A549 (cell line): Measurements from ENCODE around the gene HAUS5. TPM values are rescaled to one million over a fixed set of nuclear protein-coding genes. Genes with fewer than 3 reads are reported as not detected.
A peak's percentile ranks its signal among the peaks of the same experiment; 100 is the strongest.

Source experiments
- ATAC-seq, 2 experiments: fragments of 200-7000 bp in 1 of 2; fragments of >200 bp in 1 of 2; cut with Nextera tagmentation in 1 of 2; cut with Tn5 transposase in 1 of 2; 3 replicates each; pipeline versions ENCODE4 v1.8.0 to v1.9.1; 2018 to 2020; ENCODE audit warnings: mild to moderate bottlenecking in 1 of 2, moderate library complexity in 1 of 2
- CTCF ChIA-PET: fragments of 300-600 bp; sonication (Branson Sonifier 250); formaldehyde crosslinking; extraction: SDS; loops from one replicate; lab custom pipeline; 2021; ENCODE audit warnings: antibody characterized with exemption, inconsistent platforms; lab: Yijun Ruan, JAX
- POLR2A ChIA-PET: fragments of 350-600 bp; formaldehyde crosslinking; extraction: SDS; loops from one replicate; lab custom pipeline; 2021; ENCODE audit warnings: antibody characterized with exemption, inconsistent platforms; lab: Yijun Ruan, JAX
- DNase-seq, 2 experiments: peaks; one replicate each; pipeline versions ENCODE4 v3.0.0 to v3.0.0-alpha.2; 2011 to 2016; ENCODE audit warnings: low read depth in 1 of 2, low spot score in 1 of 2
- FAIRE-seq: peaks from 2 replicates; lab custom pipeline; 2011; peaks lifted over from hg19 to GRCh38; lab: Jason Lieb, UNC
- H3K27ac ChIP-seq, 2 experiments: fragments of >200 bp; sonication (Bioruptor Twin); formaldehyde crosslinking; 3 replicates each; pipeline ENCODE4 v1.5.1; 2016 to 2017
- H3K4me1 ChIP-seq: fragments of >200 bp; sonication (Bioruptor Twin); formaldehyde crosslinking; 3 replicates; pipeline ENCODE4 v1.6.1; 2016
- H3K4me2 ChIP-seq: fragments of >200 bp; sonication (Bioruptor Twin); formaldehyde crosslinking; 3 replicates; pipeline ENCODE4 v1.6.1; 2016
- H3K4me3 ChIP-seq: fragments of >200 bp; sonication (Bioruptor Twin); formaldehyde crosslinking; 3 replicates; pipeline ENCODE4 v1.5.1; 2016
- H3K9me3 ChIP-seq: fragments of >200 bp; sonication (Bioruptor Twin); formaldehyde crosslinking; 3 replicates; pipeline ENCODE4 v1.6.1; 2016
- CHD2 ChIP-seq: fragments of 150-350 bp; IDR thresholded peaks from 2 replicates; pipeline ENCODE4 v1.6.1; 2014; ENCODE audit warnings: low read length; ENCODE audit not compliant: partially characterized antibody
- EHF ChIP-seq: fragments of 250-450 bp; sonication (Bioruptor Pico); IDR thresholded peaks from 2 replicates; pipeline ENCODE4 v1.5.0; 2020; ENCODE audit warnings: mild to moderate bottlenecking
- EHMT2 ChIP-seq: fragments of 200-600 bp; sonication (generic); IDR thresholded peaks from 2 replicates; pipeline ENCODE4 v1.6.1; 2016; ENCODE audit warnings: antibody characterized with exemption, low read depth, mild to moderate bottlenecking, moderate library complexity
- FOSL2 ChIP-seq, 2 experiments: fragments of 450-650 bp in 1 of 2; fragments of >200 bp in 1 of 2; sonication (Bioruptor Twin) in 1 of 2; formaldehyde crosslinking; IDR thresholded peaks; 2 replicates each; pipeline versions ENCODE4 v1.5.0 to v1.6.1; 2016 to 2020; ENCODE audit warnings: mild to moderate bottlenecking in 1 of 2, moderate library complexity in 1 of 2
- GATA3 ChIP-seq: IDR thresholded peaks from 2 replicates; pipeline ENCODE4 v1.6.1; 2012; ENCODE audit warnings: borderline replicate concordance
- HES2 ChIP-seq: fragments of >200 bp; sonication (Bioruptor Twin); formaldehyde crosslinking; IDR thresholded peaks from 2 replicates; pipeline ENCODE4 v1.6.1; 2016
- HOXB5 ChIP-seq: fragments of 250-450 bp; sonication (Bioruptor Pico); IDR thresholded peaks from 2 replicates; pipeline ENCODE4 v1.5.0; 2020; ENCODE audit warnings: mild to moderate bottlenecking, moderate library complexity
- KDM5A ChIP-seq: fragments of 200-600 bp; sonication (generic); IDR thresholded peaks from 2 replicates; pipeline ENCODE4 v1.6.1; 2016; ENCODE audit warnings: antibody characterized with exemption, mild to moderate bottlenecking
- RAD21 ChIP-seq, 2 experiments: fragments of >200 bp in 1 of 2; sonication (Bioruptor Twin) in 1 of 2; formaldehyde crosslinking in 1 of 2; IDR thresholded peaks in 1 of 2; conservative IDR thresholded peaks in 1 of 2; 2 replicates in 1 of 2; 3 replicates in 1 of 2; pipeline ENCODE4 v1.6.1; 2012 to 2018; ENCODE audit warnings: inconsistent platforms in 1 of 2
- RARB ChIP-seq: fragments of 250-450 bp; sonication (Bioruptor Pico); IDR thresholded peaks from 2 replicates; pipeline ENCODE4 v1.8.0; 2021; ENCODE audit warnings: mild to moderate bottlenecking, moderate library complexity
- ZC3H11A ChIP-seq: fragments of 450-650 bp; IDR thresholded peaks from 2 replicates; pipeline ENCODE4 v1.6.1; 2014; ENCODE audit warnings: antibody characterized with exemption, mild to moderate bottlenecking
- ZFP36 ChIP-seq: fragments of 450-650 bp; IDR thresholded peaks from 2 replicates; pipeline ENCODE4 v1.6.1; 2014; ENCODE audit warnings: borderline replicate concordance; ENCODE audit not compliant: partially characterized antibody
- ZSCAN20 ChIP-seq: fragments of 250-450 bp; sonication (Bioruptor Pico); IDR thresholded peaks from 2 replicates; pipeline ENCODE4 v1.8.0; 2022; ENCODE audit warnings: mild to moderate bottlenecking, moderate library complexity
- WGBS: methylation state at CpG from one replicate; pipeline ENCODE4 v1.1.6; 2017; ENCODE audit errors: missing lambda C conversion rate; 5-methylcytosine and 5-hydroxymethylcytosine counted together
- polyA plus RNA-seq, 4 experiments: library from polyadenylated mRNA; depleted of rRNA in 3 of 4; stranded (reverse); fragments of >200 nt; fragmentation: RNase III in 1 of 4; extraction: RNeasy Plus Mini Kit Qiagen cat#74134 plus additional on column Dnase treatment in 1 of 4; gene quantifications; 2 replicates in 3 of 4; 3 replicates in 1 of 4; pipeline ENCODE4 v1.2.3, GENCODE V29; 2011 to 2017
- TF ChIP-seq, protein P1 (sequence below): IDR thresholded peaks from 2 replicates; pipeline ENCODE4 v1.6.1; 2012; ENCODE audit warnings: low read depth, borderline replicate concordance

The HAUS5 gene
- polyA plus RNA-seq, 2 of the 4 experiments (the other 2 are of a cell fraction), result 7.3 to 16.1 TPM

DNA sequence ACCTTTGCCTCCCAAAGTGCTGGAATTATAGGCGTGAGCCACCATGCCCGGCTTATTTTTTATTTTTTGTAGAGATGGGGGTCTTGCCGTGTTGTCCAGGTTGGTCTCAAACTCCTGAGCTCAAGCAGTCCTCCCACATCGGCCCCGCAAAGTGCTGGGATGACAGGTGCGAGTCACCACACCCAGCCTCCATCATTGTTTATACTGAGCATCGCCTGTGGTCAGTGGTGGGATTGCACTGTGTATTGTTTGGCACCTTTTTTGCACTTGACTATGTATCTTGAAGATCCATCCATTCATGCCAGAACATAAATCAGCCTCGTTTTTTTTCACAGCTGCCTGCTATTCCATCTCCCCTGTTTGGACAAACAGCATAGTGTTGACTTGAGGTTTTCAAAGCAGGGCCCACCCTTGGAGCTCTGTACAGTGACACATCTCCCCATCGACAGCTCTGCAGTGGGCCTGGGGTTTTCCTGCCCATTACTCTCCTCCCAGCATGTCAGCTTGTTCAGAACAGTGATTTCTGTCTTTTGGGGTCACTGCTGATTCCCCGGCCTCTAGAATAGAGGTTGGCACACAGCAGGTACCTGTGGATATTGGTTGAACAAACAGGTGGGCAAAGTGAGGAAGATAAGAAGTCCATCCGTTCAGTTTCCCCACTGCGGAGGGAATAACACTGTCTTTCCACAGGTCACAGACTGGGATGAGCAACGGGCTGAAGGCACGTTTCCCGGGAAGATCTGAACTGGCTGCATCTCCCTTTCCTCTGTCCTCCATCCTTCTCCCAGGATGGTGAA lies 45.6 kb downstream of the HAUS5 start:
- ATAC-seq, result peak; percentile 91 to 94
- POLR2A ChIA-PET, result interaction anchor here (1.1 to 3.0 kb wide), 2 partner anchors 10 to 15 kb away, joined by 3 to 15 read pairs; partner anchors contain the start of gene COX6B1

GRCh38 chr19:35661995-35662340 lies 49.4 kb downstream of the HAUS5 start:
- Histone ChIP-seq H3K27ac (no peak overlapping the region), H3K4me3 (no peak overlapping the region), H3K4me2 (no peak overlapping the region), H3K4me1 (no peaks in the 10 kb centered on the region), H3K9me3 (no peaks in the 10 kb centered on the region)
- CTCF ChIA-PET, result interaction anchor here (0.6 to 7.7 kb wide), 8 partner anchors 12 to 759 kb away, joined by 3 to 49 read pairs (median 4); partner anchors contain the start of gene COX6B1
- POLR2A ChIA-PET, result interaction anchor here (1.4 to 2.5 kb wide), 2 partner anchors 12 to 14 kb away, joined by 4 to 8 read pairs; partner anchors contain the start of gene COX6B1
- ATAC-seq, result no peak
- no peak for DNase-seq
- TF ChIP-seq EHMT2, result no peak
- no peak for TF ChIP-seq CHD2
- no peak for FAIRE-seq
- 93% methylated on average over 6 of the region's 6 CpGs for WGBS

More for the DNA sequence above, 45.6 kb downstream of the HAUS5 start:
- H3K4me1 ChIP-seq, result no peaks in the 10 kb centered on the region
- no peak for TF ChIP-seq KDM5A
- TF ChIP-seq FOSL2 (IDR thresholded peaks at IDR 0.05), result no peak
- peak; percentile 54 for TF ChIP-seq FOSL2 (CRISPR knock-in tag; IDR thresholded peaks at IDR 0.05)
- peak; percentile 1 for TF ChIP-seq ZFP36
- peak in 1 of 2 experiments; percentile 17; a peak in 1 of 5 replicates for TF ChIP-seq RAD21 (conservative IDR thresholded peaks at IDR 0.05 in 1 of 2, IDR thresholded peaks at IDR 0.05 in 1 of 2)
- TF ChIP-seq, all 56 proteins: peak for 3
- FAIRE-seq (no peak), DNase-seq (peak; percentile 50 to 68)
- 80% methylated on average over 15 of the region's 15 CpGs for WGBS
- H3K27ac ChIP-seq, result no peak overlapping the region
- H3K9me3 ChIP-seq, result no peaks in the 10 kb centered on the region
- CTCF ChIA-PET, result interaction anchor here (0.9 to 7.7 kb wide), 17 partner anchors 8 to 197 kb away, joined by 3 to 49 read pairs (median 4); partner anchors contain the start of gene COX6B1
- no peak overlapping the region for H3K4me3 ChIP-seq
- no peak overlapping the region for H3K4me2 ChIP-seq

DNA sequence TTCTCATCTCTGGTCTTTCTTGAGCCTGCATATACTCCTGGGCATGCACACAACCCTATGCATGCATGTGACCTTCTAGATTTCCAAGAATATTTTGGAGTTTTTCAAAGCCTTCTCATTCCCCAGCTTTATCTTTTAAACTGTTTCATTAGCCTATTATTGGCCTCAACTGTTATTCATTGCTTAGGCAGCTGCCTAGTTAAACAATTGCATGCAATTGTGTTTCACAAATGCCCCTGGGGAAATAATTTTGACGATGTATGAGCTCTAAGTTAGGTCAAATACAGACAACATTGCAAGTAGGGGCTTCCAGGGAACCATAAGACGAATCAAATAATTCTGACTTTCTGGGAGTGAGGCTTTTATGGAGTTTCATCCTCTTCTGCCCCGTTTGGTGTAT lies 51.4 kb downstream of the HAUS5 start:
- H3K9me3 ChIP-seq, result no peaks in the 10 kb centered on the region
- ATAC-seq, result no peak
- H3K4me2 ChIP-seq, result no peak overlapping the region
- DNase-seq, result no peak
- H3K4me1 ChIP-seq, result no peaks in the 10 kb centered on the region
- CTCF ChIA-PET, result interaction anchor here (1.1 to 7.7 kb wide), 4 partner anchors 10 to 115 kb away, joined by 4 to 49 read pairs (median 12); partner anchors contain the start of gene COX6B1
- TF ChIP-seq RARB (CRISPR knock-in tag) (no peak), GATA3 (no peak), HES2 (no peak), ZC3H11A (no peak), HOXB5 (no peak), EHF (no peak), FOSL2 (IDR thresholded peaks at IDR 0.05) (no peak), FOSL2 (CRISPR knock-in tag; IDR thresholded peaks at IDR 0.05) (no peak), ZSCAN20 (no peak)
- no peak overlapping the region for H3K27ac ChIP-seq
- POLR2A ChIA-PET, result interaction anchor here (1.1 kb wide), 1 partner anchor 10 kb away, joined by 3 read pairs; no protein-coding TSS in a partner anchor
- peak; percentile 78 for FAIRE-seq
- no peak overlapping the region for H3K4me3 ChIP-seq
- 52% methylated on average over 3 of the region's 3 CpGs for WGBS

GRCh38 chr19:35665157-35665556 lies 52.6 kb downstream of the HAUS5 start:
- TF ChIP-seq, protein P1, sequence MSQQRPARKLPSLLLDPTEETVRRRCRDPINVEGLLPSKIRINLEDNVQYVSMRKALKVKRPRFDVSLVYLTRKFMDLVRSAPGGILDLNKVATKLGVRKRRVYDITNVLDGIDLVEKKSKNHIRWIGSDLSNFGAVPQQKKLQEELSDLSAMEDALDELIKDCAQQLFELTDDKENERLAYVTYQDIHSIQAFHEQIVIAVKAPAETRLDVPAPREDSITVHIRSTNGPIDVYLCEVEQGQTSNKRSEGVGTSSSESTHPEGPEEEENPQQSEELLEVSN, result no peak
- ChIA-PET POLR2A (no interaction called here), CTCF (interaction anchor here (1.6 to 5.8 kb wide), 2 partner anchors 25 to 116 kb away, joined by 4 to 21 read pairs; no protein-coding TSS in a partner anchor)
- no peak overlapping the region for H3K4me3 ChIP-seq
- no peaks in the 10 kb centered on the region for H3K4me1 ChIP-seq
- DNase-seq (no peak), FAIRE-seq (no peak), ATAC-seq (no peak)
- H3K4me2 ChIP-seq, result no peak overlapping the region
- no peak overlapping the region for H3K27ac ChIP-seq
- 89% methylated on average over 24 of the region's 24 CpGs for WGBS
- no peaks in the 10 kb centered on the region for H3K9me3 ChIP-seq
